GM19193 (cell line): Measurements from ENCODE around the gene FOXB1.

Experiments
- POLR2A ChIP-seq: IDR thresholded peaks from 4 replicates; pipeline ENCODE4 v1.6.1; 2011; ENCODE audit not compliant: insufficient read depth, insufficient read length; ENCODE audit errors: extremely low read depth

Gene FOXB1

DNA sequence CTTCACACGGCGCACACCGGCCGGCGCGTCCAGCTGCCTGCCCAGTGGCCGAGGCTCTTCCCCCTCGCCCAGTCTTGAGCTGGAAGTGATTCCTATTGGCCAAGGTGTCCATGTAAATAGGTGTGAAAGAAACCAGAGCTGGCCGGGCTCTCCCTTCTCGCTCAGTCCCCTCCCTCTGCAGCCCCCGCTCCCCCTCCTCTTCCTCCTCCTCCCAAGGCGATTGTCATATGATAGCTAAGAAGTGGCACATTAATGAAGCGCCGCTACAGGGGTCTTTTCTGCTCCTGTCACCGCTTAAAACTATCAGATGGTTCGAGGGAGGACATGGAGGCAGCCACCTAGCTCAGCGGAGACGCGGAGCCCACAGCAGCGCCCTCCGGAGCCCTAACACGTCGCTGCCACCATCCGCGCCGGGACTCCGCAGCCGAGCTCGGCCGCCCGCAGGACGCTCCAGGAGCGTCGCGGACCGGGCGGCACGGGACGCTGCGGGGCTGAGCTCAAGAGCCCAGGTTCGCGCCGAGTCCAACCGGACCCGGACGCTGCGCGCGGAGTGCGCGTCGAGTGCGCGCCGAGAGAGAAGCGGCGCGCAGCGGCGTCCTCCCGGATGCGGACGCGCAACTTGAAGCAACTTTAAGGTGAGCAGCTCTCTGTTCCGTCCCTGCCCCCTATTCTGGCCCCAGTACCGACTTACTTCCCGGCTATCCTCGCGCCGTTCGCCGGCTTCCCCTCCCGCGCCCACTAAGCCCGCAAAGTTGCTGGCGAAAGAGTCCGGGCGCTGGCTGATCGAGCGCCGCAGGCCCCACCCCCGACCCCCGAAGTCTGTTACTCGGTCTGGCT lies at the start of gene FOXB1:
Gene FOXB1 (plus strand): TSS at position 303 of the 837 bp plus-strand sequence. CDS start 653 bp downstream, outside the sequence.
- no peak for TF ChIP-seq POLR2A

DNA sequence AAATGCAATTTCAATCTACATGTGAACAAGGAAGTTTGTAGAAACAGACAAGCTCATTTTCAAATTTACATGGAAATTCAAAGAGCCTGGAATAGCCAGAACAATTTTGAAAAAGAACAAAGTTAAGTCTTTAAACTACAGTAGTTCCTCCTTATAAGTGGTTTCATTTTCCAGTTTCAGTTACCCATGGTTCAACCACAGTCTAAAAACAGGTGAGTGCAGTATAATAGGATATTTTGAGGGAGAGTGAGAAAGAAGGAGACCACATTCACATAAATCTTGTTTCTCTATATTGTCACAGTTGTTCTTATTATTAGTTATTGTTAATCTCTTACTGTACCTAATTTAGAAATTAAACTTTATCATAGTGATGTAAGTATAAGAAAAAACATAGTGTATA lies 45.8 kb upstream of the FOXB1 start:
- TF ChIP-seq POLR2A, result no peak

- TF ChIP-seq POLR2A, result no peak
These were observed 43.8 kb upstream of the FOXB1 start for GRCh38 chr15:59960318-59960717.

DNA sequence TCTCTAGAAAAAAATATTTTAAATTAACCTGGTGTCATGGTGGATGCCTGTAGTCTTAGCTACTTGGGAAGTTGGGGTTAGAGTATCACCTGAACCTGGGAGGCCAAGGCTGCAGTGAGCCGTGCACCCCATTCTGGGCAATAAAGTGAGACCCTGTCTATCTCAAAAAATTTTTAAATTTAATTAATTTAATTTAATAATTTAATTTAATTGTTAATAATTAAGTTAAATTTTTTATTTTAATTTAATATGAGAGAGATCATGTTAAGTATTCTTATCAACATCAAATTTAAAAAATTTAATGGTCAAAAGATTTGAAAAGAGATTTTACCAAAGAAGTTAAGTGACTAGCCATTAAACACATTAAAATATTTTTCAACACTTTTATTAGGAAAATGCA lies 40.8 kb upstream of the FOXB1 start:
- no peak for TF ChIP-seq POLR2A

DNA sequence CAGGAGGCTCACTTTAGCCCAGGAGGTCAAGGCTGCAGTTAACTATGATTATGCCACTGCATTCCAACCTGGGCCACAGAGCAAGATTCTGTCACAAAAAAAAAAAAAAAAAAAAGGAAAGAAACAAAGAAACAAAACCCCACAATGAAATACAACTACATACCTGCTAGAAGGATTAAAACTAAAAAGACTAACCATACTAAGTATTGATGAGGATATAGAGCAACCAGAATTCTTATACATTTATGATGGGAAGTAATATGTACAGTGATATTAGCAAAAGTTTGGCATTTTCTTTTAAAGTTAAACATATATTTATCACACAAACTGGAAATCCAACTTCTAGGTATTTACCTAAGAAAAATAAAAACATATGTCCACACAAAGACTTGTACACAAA lies 40.2 kb upstream of the FOXB1 start:
- TF ChIP-seq POLR2A, result no peak

DNA sequence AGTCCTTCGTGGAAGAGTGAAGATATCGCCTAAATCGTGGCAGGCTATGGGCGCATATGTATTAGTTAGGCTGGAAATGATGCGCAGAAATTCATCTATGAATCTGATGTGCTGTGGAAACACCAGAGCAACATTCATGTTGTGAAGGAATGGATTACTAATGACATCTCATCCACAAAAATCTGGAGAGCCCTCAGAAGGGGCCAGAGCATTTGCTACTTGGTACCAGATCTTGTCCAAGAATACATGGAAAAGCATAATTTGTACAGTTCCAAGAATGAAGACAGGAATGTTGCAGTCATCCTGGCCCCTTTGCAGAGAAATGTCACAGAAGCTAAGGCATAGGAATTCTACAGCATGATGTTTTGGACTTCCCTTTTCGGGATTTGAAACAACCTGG lies 38.4 kb upstream of the FOXB1 start:
- no peak for TF ChIP-seq POLR2A

GRCh38 chr15:59966262-59966661 lies 37.8 kb upstream of the FOXB1 start:
- no peak for TF ChIP-seq POLR2A

GRCh38 chr15:59968314-59968713 lies 35.8 kb upstream of the FOXB1 start:
- TF ChIP-seq POLR2A, result no peak

DNA sequence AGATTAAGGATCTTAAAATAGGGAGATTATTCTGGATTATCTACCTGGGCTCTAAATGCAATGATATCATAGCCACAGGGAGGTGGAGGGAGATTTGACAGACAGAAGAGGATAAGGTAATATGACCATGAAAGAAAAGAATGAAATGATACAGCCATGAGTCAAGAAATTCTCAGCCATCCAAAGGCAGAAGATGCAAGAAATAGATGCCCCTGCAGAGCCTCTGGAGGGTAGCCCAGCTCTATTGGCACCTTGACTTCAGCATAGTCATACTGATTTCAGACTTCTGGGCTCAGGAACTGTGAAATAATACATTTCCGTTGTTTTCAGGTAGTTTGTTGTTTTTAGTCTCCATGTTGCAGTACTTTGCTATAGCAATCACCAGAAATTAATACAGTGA lies 31.9 kb upstream of the FOXB1 start:
- no peak for TF ChIP-seq POLR2A

- TF ChIP-seq POLR2A, result no peak
These were observed 27.4 kb upstream of the FOXB1 start for GRCh38 chr15:59976480-59977271.

GRCh38 chr15:59991834-59992233 lies 12.3 kb upstream of the FOXB1 start:
- no peak for TF ChIP-seq POLR2A

- TF ChIP-seq POLR2A, result no peak
These were observed 10.9 kb upstream of the FOXB1 start for GRCh38 chr15:59993041-59993750.

GRCh38 chr15:59993950-59994401 lies 10.1 kb upstream of the FOXB1 start:
- TF ChIP-seq POLR2A, result no peak

DNA sequence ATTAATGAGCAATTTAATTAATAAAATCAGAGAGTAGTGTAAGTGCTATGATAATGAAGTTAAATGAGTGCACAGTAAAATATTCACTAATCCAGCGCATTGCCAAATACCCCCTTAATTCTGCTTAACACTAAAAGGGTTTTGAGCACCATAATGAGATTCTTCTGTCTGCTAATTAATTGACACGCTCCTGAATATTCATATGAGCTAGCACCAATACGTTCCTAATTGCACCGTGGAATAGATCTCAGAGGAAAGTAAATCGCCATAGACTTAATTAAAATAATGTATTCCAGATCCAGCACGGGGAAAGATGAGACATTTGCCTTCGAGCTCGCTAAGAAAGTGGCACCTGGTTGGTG lies 9.6 kb upstream of the FOXB1 start:
- TF ChIP-seq POLR2A, result no peak

GRCh38 chr15:59994888-59995557 lies 9.1 kb upstream of the FOXB1 start:
- TF ChIP-seq POLR2A, result no peak
